Measurements from ENCODE around the gene ARHGAP6.

ARHGAP6 gene

DNA sequence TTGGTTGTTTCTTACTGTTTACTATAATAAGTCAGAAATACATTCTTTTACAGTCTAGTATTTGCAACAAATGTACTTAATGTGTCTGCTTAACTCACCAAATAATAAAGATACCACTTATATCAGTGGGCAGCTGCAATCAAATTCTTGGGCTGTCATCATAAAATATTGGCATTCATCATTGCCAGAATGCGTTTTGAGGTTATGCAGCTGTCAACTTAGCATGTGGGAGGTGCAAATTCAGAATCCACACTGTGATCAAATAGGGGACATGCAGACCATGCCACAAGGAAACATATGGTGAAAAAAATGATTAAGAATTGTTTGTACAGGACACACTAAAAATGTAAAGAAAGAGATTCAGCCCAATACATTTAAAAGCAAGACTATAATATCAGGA is 468.0 kb downstream of the ARHGAP6 start:
- TF ChIP-seq, protein P1, sequence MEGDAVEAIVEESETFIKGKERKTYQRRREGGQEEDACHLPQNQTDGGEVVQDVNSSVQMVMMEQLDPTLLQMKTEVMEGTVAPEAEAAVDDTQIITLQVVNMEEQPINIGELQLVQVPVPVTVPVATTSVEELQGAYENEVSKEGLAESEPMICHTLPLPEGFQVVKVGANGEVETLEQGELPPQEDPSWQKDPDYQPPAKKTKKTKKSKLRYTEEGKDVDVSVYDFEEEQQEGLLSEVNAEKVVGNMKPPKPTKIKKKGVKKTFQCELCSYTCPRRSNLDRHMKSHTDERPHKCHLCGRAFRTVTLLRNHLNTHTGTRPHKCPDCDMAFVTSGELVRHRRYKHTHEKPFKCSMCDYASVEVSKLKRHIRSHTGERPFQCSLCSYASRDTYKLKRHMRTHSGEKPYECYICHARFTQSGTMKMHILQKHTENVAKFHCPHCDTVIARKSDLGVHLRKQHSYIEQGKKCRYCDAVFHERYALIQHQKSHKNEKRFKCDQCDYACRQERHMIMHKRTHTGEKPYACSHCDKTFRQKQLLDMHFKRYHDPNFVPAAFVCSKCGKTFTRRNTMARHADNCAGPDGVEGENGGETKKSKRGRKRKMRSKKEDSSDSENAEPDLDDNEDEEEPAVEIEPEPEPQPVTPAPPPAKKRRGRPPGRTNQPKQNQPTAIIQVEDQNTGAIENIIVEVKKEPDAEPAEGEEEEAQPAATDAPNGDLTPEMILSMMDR (IDR thresholded peaks at IDR 0.05; ENCODE audit: low read depth, low read length) = no peak
- no peak for DNase-seq (ENCODE audit: extremely low read depth, low read depth)

DNA sequence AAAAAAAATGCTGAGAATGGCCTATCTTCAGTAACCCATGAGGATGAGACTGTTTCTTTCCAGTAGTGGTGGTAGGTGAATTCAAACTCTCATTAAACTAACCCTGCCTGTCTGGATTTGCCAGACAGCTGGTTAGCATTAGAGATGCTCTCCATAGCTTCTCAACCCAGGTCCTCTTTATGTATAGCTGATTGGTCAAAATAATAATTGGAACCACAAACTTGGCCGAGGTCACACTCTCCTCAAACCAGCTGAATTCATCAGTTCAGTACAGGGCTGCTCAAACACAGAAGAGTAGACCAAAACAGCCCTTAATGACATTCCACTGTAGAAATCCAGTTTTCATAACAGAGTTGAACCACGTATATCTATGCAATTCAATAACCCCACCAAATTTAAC is 469.2 kb downstream of the ARHGAP6 start:
- TF ChIP-seq, protein P1 (IDR thresholded peaks at IDR 0.05; ENCODE audit: low read depth, low read length) = no peak

DNA sequence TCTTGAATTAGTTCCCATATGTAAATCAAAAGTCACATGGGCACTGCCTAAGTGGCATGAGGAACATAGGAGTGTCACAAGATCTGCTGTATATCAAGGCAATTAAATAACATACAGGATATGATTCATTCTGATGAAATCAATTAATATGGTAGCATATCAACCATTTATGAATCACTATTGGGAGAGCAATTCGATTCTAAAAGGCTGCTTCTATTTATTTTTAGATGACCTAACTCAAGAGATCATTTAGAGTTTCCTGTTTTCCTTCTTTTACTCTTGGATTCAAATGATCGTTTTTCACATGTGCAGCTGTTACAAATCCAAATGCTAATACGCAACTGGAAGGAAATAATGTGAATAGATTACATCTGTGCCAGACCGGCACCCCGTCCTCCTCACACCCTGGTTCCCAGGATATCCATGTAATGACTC is 472.7 kb downstream of the ARHGAP6 start:
- DNase-seq (ENCODE audit: extremely low read depth, low read depth) = no peak
- TF ChIP-seq, protein P1 (IDR thresholded peaks at IDR 0.05; ENCODE audit: low read depth, low read length) = no peak

More for the DNA sequence above, 469.2 kb downstream of the ARHGAP6 start:
- peak; percentile 36 for DNase-seq (ENCODE audit: extremely low read depth, low read depth)

DNA sequence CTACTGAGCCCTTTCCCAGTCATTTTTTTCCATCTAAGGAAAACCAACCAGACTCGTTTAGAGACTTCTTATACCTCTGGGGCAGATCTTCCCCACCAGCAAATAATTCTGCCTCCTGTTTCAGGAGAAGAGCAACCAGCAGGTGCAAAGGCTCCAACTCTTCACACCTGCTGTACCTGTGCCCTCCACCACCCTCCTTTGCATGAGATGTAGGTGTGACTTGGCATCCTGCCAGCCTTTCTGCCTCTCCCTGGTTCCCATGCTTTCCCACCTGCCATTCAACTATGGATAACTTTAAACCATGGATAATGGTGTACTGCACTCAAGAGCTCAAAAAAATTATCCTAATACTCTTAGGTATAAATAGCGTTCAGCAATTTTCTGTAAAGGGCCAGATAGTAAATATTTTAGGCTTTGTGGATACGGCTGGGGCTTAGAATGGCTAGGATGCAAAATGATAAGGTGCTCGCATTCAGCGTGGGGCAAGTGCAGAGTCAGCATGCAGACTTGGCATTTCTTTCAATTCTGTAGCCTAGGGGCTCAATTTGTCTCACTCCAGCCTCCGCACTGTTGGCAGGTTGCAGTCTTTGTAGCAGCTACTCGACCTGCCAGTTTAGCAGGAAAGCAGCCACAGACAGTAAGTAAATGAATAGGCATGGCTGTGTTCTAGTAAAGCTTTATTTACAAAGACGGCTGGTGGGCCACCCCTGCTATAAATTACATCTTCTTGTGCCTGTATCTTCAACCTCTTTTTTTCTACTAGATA is 474.8 kb downstream of the ARHGAP6 start:
- no peak for DNase-seq (ENCODE audit: extremely low read depth, low read depth)
- TF ChIP-seq, protein P1 (IDR thresholded peaks at IDR 0.05; ENCODE audit: low read depth, low read length) = no peak

DNA sequence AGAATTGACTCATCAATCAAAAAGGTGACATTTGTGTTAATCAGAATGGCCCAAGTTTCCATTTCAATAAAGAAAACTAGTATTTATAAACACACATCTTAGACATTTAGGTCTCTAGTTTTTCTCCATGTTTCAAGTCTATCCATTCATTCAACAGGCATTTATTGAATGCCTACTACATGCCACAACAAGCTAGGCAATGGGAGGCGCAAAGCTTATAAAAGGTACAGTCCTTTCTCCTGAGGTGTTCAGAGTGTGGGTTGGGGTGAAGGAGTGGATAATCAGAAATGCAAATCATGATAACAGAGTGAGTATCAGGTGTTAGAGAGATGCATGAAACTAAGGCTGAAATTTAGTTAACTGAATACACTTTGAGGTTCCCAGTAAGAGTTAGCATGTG is 476.6 kb downstream of the ARHGAP6 start:
- no peak for DNase-seq (ENCODE audit: extremely low read depth, low read depth)

DNA sequence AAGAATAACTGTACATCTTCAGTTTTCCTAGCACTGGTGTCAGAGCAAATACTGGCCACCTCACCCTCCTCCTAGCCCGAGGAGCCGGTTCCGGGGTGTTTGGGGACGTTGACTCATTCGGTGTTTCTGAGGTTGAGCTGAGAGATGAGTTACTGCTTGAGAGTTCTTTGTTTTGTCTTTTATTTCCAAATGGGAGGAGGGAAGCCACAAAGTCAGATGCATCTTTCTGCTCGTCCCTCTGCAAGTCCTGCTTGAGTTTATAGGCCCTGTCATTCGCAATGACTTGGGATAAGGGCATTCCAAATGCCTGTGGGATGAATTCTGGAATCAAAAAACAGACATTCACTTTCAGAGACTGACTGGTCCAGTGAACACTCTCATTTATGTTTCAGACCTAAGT is 477.1 kb downstream of the ARHGAP6 start:
- DNase-seq (ENCODE audit: extremely low read depth, low read depth) = no peak
- TF ChIP-seq, protein P1 (IDR thresholded peaks at IDR 0.05; ENCODE audit: low read depth, low read length) = no peak

More for the DNA sequence above, 476.6 kb downstream of the ARHGAP6 start:
- TF ChIP-seq, protein P1 (IDR thresholded peaks at IDR 0.05; ENCODE audit: low read depth, low read length) = no peak

DNA sequence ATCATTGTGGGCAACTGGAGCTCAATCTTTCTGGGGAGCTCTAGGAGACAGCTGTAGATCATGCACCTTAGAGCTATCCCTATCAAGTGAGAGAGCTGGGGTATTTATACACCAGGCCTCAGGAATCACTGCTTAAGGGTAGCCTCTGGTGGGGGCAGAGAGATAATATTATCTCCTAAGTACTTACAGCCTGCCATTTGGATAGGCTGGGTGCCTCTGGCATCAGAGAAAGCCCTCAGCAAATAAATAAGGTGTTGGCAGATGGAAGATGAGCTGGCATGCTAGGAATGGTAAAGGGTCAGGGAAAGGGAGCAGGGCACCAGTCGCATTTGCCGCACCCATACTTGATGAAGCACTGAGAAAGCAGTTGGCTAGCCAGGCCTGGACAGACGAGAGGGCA is 478.7 kb downstream of the ARHGAP6 start:
- DNase-seq (ENCODE audit: extremely low read depth, low read depth) = no peak
- TF ChIP-seq, protein P1 (IDR thresholded peaks at IDR 0.05; ENCODE audit: low read depth, low read length) = no peak
